ENCODE results near the gene SLC31A2. TPM values are rescaled to one million over a fixed set of nuclear protein-coding genes. Genes with fewer than 3 reads are reported as not detected.

SLC31A2 gene
- total and polyA plus RNA-seq, 4 donors, result 7.2 to 30.6 (median 23.8) TPM

GRCh38 chr9:113163001-113163400, 12.2 kb downstream of the SLC31A2 start:
- WGBS, result 78% methylated on average over 3 of the region's 3 CpGs
- TF ChIP-seq MAX (IDR thresholded peaks at IDR 0.05) (no peak), FOXA1 (IDR thresholded peaks at IDR 0.05) (no peak), YY1 (IDR thresholded peaks at IDR 0.05) (no peak), TAF1 (conservative IDR thresholded peaks at IDR 0.05) (no peak), ZBTB33 (IDR thresholded peaks at IDR 0.05) (no peak), HNF4A (conservative IDR thresholded peaks at IDR 0.05) (no peak), JUND (IDR thresholded peaks at IDR 0.05) (no peak), SP1 (IDR thresholded peaks at IDR 0.05) (no peak), REST (IDR thresholded peaks at IDR 0.05) (no peak)
- H3K9me3 ChIP-seq (ENCODE audit: control insufficient read depth in 4 of 4, low read length in 3 of 4), result no peaks in the 10 kb centered on the region
- DNase-seq (ENCODE audit: low spot score), result no peak
- H3K27ac ChIP-seq (ENCODE audit: low read depth in 1 of 2, low read length in 2 of 2), result no peak overlapping the region
- H3K36me3 ChIP-seq (ENCODE audit: control insufficient read depth in 4 of 4, insufficient read depth in 3 of 4, low read depth in 1 of 4, low read length in 3 of 4), result peaks cover 3 to 62% (median 54%) of the 10 kb centered on the region in 4 donors
- H3K4me1 ChIP-seq (ENCODE audit: control insufficient read depth in 4 of 4, insufficient read depth in 4 of 4, low read length in 3 of 4), result peaks cover 2 to 20% (median 14%) of the 10 kb centered on the region in 4 donors
- no peak overlapping the region for H3K9ac ChIP-seq (ENCODE audit: low read depth in 1 of 2, low read length in 2 of 2)
- no peaks in the 10 kb centered on the region for H3K27me3 ChIP-seq (ENCODE audit: control insufficient read depth in 4 of 4, insufficient read depth in 4 of 4, low read length in 3 of 4)
- H3K4me3 ChIP-seq (ENCODE audit: low read depth in 1 of 3, low read length in 3 of 3), result no peak overlapping the region

GRCh38 chr9:113164536-113165300, 13.9 kb downstream of the SLC31A2 start:
- H3K27me3 ChIP-seq (ENCODE audit: control insufficient read depth in 4 of 4, insufficient read depth in 4 of 4, low read length in 3 of 4), result no peaks in the 10 kb centered on the region
- no peak for DNase-seq (ENCODE audit: low spot score)
- H3K36me3 ChIP-seq (ENCODE audit: control insufficient read depth in 4 of 4, insufficient read depth in 3 of 4, low read depth in 1 of 4, low read length in 3 of 4), result peaks cover 13 to 74% (median 68%) of the 10 kb centered on the region in 4 donors
- H3K4me3 ChIP-seq (ENCODE audit: low read depth in 1 of 3, low read length in 3 of 3), result no peak overlapping the region
- peaks cover 2 to 19% (median 10%) of the 10 kb centered on the region in 4 donors for H3K4me1 ChIP-seq (ENCODE audit: control insufficient read depth in 4 of 4, insufficient read depth in 4 of 4, low read length in 3 of 4)
- no peak overlapping the region for H3K9ac ChIP-seq (ENCODE audit: low read depth in 1 of 2, low read length in 2 of 2)
- no peak overlapping the region for H3K27ac ChIP-seq (ENCODE audit: low read depth in 1 of 2, low read length in 2 of 2)
- WGBS, result 76% methylated on average over 4 of the region's 4 CpGs
- no peaks in the 10 kb centered on the region for H3K9me3 ChIP-seq (ENCODE audit: control insufficient read depth in 4 of 4, low read length in 3 of 4)
- TF ChIP-seq NR2F2 (IDR thresholded peaks at IDR 0.05) (no peak), GABPA (IDR thresholded peaks at IDR 0.05 in 1 of 2, conservative IDR thresholded peaks at IDR 0.05 in 1 of 2) (no peak), FOXA1 (IDR thresholded peaks at IDR 0.05) (no peak), SP1 (IDR thresholded peaks at IDR 0.05) (no peak), JUND (IDR thresholded peaks at IDR 0.05) (no peak)

- Histone ChIP-seq H3K4me1 (ENCODE audit: control insufficient read depth in 4 of 4, insufficient read depth in 4 of 4, low read length in 3 of 4) (peaks cover 2 to 19% (median 10%) of the 10 kb centered on the region in 4 donors), H3K27ac (ENCODE audit: low read depth in 1 of 2, low read length in 2 of 2) (no peak overlapping the region), H3K36me3 (ENCODE audit: control insufficient read depth in 4 of 4, insufficient read depth in 3 of 4, low read depth in 1 of 4, low read length in 3 of 4) (peaks cover 21 to 84% (median 74%) of the 10 kb centered on the region in 4 donors), H3K9ac (ENCODE audit: low read depth in 1 of 2, low read length in 2 of 2) (no peak overlapping the region), H3K9me3 (ENCODE audit: control insufficient read depth in 4 of 4, low read length in 3 of 4) (no peaks in the 10 kb centered on the region), H3K4me3 (ENCODE audit: low read depth in 1 of 3, low read length in 3 of 3) (no peak overlapping the region), H3K27me3 (ENCODE audit: control insufficient read depth in 4 of 4, insufficient read depth in 4 of 4, low read length in 3 of 4) (no peaks in the 10 kb centered on the region)
- 36% methylated on average over 4 of the region's 4 CpGs for WGBS
- no peak for DNase-seq (ENCODE audit: low spot score)
- TF ChIP-seq ATF3 (IDR thresholded peaks at IDR 0.05) (no peak), YY1 (IDR thresholded peaks at IDR 0.05) (no peak), NR2F2 (IDR thresholded peaks at IDR 0.05) (no peak), GABPA (IDR thresholded peaks at IDR 0.05 in 1 of 2, conservative IDR thresholded peaks at IDR 0.05 in 1 of 2) (no peak), FOXA1 (IDR thresholded peaks at IDR 0.05) (no peak), EGR1 (IDR thresholded peaks at IDR 0.05; ENCODE audit: low read depth in 2 of 2) (no peak), CTCF (IDR thresholded peaks at IDR 0.05; ENCODE audit: low read depth, low read length, missing input control) (no peak), MAX (IDR thresholded peaks at IDR 0.05) (no peak)
Observed at GRCh38 chr9:113166039-113166438, 15.2 kb downstream of the SLC31A2 start.
